SK-N-SH treated with all-trans-retinoic acid at 6 μM for 48 hours (cell line): Measurements from ENCODE around the gene AGO4.

Experiments
- SNAI2 ChIP-seq: fragments of 250-450 bp; sonication (Bioruptor Pico); IDR thresholded peaks from 2 replicates; pipeline ENCODE4 v1.5.0; 2020; ENCODE audit warnings: mild to moderate bottlenecking, moderate library complexity
- TF ChIP-seq, protein P1 (sequence below): fragments of 250-450 bp; sonication (Bioruptor Pico); IDR thresholded peaks from 2 replicates; pipeline ENCODE4 v1.5.0; 2020; ENCODE audit warnings: mild to moderate bottlenecking, moderate library complexity

DNA sequence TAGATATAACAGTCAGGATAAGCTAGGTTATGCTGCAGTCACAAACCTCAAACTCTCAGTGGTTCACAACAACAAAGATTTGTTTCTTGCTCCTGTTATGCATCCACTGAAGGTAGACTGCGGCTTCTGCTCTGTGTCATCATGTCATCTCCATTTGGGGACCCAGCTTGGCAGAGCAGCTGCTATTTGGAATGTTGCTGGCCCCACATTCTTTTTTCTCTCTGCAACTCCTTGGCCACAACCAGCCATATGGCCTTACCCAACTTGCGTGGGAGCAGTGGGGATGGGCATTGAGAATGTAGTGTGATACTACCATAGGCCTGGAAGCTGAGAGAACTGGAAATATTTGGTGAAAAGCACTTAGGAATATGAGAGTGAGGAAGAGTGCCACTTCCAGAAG lies 26.4 kb downstream of the AGO4 start:
- no peak for TF ChIP-seq SNAI2
- TF ChIP-seq, protein P1, sequence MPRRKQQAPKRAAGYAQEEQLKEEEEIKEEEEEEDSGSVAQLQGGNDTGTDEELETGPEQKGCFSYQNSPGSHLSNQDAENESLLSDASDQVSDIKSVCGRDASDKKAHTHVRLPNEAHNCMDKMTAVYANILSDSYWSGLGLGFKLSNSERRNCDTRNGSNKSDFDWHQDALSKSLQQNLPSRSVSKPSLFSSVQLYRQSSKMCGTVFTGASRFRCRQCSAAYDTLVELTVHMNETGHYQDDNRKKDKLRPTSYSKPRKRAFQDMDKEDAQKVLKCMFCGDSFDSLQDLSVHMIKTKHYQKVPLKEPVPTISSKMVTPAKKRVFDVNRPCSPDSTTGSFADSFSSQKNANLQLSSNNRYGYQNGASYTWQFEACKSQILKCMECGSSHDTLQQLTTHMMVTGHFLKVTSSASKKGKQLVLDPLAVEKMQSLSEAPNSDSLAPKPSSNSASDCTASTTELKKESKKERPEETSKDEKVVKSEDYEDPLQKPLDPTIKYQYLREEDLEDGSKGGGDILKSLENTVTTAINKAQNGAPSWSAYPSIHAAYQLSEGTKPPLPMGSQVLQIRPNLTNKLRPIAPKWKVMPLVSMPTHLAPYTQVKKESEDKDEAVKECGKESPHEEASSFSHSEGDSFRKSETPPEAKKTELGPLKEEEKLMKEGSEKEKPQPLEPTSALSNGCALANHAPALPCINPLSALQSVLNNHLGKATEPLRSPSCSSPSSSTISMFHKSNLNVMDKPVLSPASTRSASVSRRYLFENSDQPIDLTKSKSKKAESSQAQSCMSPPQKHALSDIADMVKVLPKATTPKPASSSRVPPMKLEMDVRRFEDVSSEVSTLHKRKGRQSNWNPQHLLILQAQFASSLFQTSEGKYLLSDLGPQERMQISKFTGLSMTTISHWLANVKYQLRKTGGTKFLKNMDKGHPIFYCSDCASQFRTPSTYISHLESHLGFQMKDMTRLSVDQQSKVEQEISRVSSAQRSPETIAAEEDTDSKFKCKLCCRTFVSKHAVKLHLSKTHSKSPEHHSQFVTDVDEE, result no peak
